ENCODE results near the gene ARID1A.

GRCh38 chr1:26791148-26791547, 95.3 kb downstream of the ARID1A start:
- TF ChIP-seq POLR2A (IDR thresholded peaks at IDR 0.05; ENCODE audit: extremely low read depth, insufficient read length): no peak
- peak; percentile 31; the same call in 1 of the 2 replicates for TF ChIP-seq MYC (IDR thresholded peaks at IDR 0.05; ENCODE audit: low read depth, low read length)
- TF ChIP-seq CTCF (IDR thresholded peaks at IDR 0.05; ENCODE audit: low read depth, low read length): no peak
- TF ChIP-seq, protein P1, sequence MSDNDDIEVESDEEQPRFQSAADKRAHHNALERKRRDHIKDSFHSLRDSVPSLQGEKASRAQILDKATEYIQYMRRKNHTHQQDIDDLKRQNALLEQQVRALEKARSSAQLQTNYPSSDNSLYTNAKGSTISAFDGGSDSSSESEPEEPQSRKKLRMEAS (IDR thresholded peaks at IDR 0.05; ENCODE audit: low read depth, low read length): peak; percentile 55; the same call in 1 of the 2 replicates
